CD4-positive, alpha-beta T cell treated with Interleukin-4 for 1 hour (primary cell): ENCODE measurements around the gene SLC7A7.
"Not testable (repeated sequence)": the region's sequence is repeated elsewhere in the genome, so short reads cannot be mapped to it uniquely, and the experiment has no call there.

Experiments
- DNase-seq, 2 donors: peaks; one replicate each; pipeline ENCODE4 v3.0.0-alpha.2; 2020 to 2022

SLC7A7 gene

GRCh38 chr14:22814941-22815713 lies at the start of gene SLC7A7:
TSS of gene SLC7A7 (minus strand) at chr14:22815435. CDS start at chr14:22813398, 2,037 bp downstream.
- DNase-seq: no peak

- no peak for DNase-seq
These were observed 49.7 kb upstream of the SLC7A7 start for GRCh38 chr14:22864979-22865378.

GRCh38 chr14:22861651-22862050 lies 46.4 kb upstream of the SLC7A7 start:
- no peak for DNase-seq

- DNase-seq: not testable (repeated sequence)
These were observed 45.1 kb upstream of the SLC7A7 start for GRCh38 chr14:22860377-22860776.

- no peak for DNase-seq
These were observed 41.2 kb upstream of the SLC7A7 start for GRCh38 chr14:22856428-22856827.

GRCh38 chr14:22854963-22855724 lies 39.9 kb upstream of the SLC7A7 start:
- DNase-seq: no peak

- DNase-seq: not testable (repeated sequence)
These were observed 39.1 kb upstream of the SLC7A7 start for GRCh38 chr14:22854296-22854695.

- peak; percentile 89 for DNase-seq
These were observed 37.9 kb upstream of the SLC7A7 start for GRCh38 chr14:22852940-22853767.

GRCh38 chr14:22852599-22852939 lies 37.3 kb upstream of the SLC7A7 start:
- DNase-seq: no peak

- DNase-seq: not testable (repeated sequence)
These were observed 36.9 kb upstream of the SLC7A7 start for GRCh38 chr14:22852178-22852577.

- peak in 1 of 2 donors; percentile 27 for DNase-seq
These were observed 35.9 kb upstream of the SLC7A7 start for GRCh38 chr14:22850944-22851764.

- no peak for DNase-seq
These were observed 34.1 kb upstream of the SLC7A7 start for GRCh38 chr14:22849212-22849819.

GRCh38 chr14:22848351-22849164 lies 33.3 kb upstream of the SLC7A7 start:
- no peak for DNase-seq

GRCh38 chr14:22847661-22848341 lies 32.6 kb upstream of the SLC7A7 start:
- no peak for DNase-seq

GRCh38 chr14:22846811-22847307 lies 31.6 kb upstream of the SLC7A7 start:
- no peak for DNase-seq

- DNase-seq: no peak
These were observed 30.8 kb upstream of the SLC7A7 start for GRCh38 chr14:22845821-22846625.

- DNase-seq: no peak
These were observed 29.8 kb upstream of the SLC7A7 start for GRCh38 chr14:22845103-22845394.

- no peak for DNase-seq
These were observed 29.2 kb upstream of the SLC7A7 start for GRCh38 chr14:22844221-22845102.
